GM23338 (cell line): ENCODE measurements around the gene IDH3B.

ENCODE experiments used
- CREB1 ChIP-seq: fragments of 250-450 bp; sonication (Bioruptor Pico); IDR thresholded peaks from 2 replicates; pipeline ENCODE4 v1.5.0; 2020; ENCODE audit warnings: low read depth, mild to moderate bottlenecking, moderate library complexity
- CTCF ChIP-seq, 2 experiments: fragments of 200-600 bp in 1 of 2; sonication (generic) in 1 of 2; conservative IDR thresholded peaks; 2 replicates each; pipeline versions ENCODE4 v1.5.1 to v1.6.1; 2016 to 2017; ENCODE audit warnings: antibody characterized with exemption in 2 of 2, low read depth in 2 of 2, mild to moderate bottlenecking in 2 of 2, moderate library complexity in 1 of 2
- ETS1 ChIP-seq: IDR thresholded peaks from 2 replicates; pipeline ENCODE4 v1.6.1; 2016; ENCODE audit warnings: antibody characterized with exemption
- EZH2 ChIP-seq: fragments of 200-600 bp; sonication (generic); IDR thresholded peaks from one replicate; pipeline ENCODE4 v1.8.0; 2017; ENCODE audit warnings: antibody characterized with exemption, mild to moderate bottlenecking, low read depth; ENCODE audit not compliant: unreplicated experiment
- EZH2phosphoT487 ChIP-seq: fragments of 200-600 bp; sonication (generic); IDR thresholded peaks from one replicate; pipeline ENCODE4 v1.8.1; 2018; ENCODE audit warnings: antibody characterized with exemption; ENCODE audit not compliant: unreplicated experiment
- POLR2AphosphoS5 ChIP-seq: IDR thresholded peaks from 2 replicates; pipeline ENCODE4 v1.6.1; 2016; ENCODE audit warnings: antibody characterized with exemption, low read depth
- REST ChIP-seq: IDR thresholded peaks from one replicate; pipeline ENCODE4 v1.6.1; 2018; ENCODE audit warnings: antibody characterized with exemption; ENCODE audit not compliant: unreplicated experiment
- STAT1 ChIP-seq: IDR thresholded peaks from one replicate; pipeline ENCODE4 v1.6.1; 2016; ENCODE audit warnings: antibody characterized with exemption; ENCODE audit not compliant: unreplicated experiment

- TF ChIP-seq CTCF (conservative IDR thresholded peaks at IDR 0.05; ENCODE audit: low read depth in 2 of 2) (no peak), CREB1 (CRISPR knock-in tag) (no peak), POLR2AphosphoS5 (no peak), EZH2 (no peak), EZH2phosphoT487 (no peak), REST (no peak), ETS1 (no peak), STAT1 (no peak)
These were observed 44.7 kb downstream of the IDH3B start for GRCh38 chr20:2619337-2619736.
